D341Med (cell line): ENCODE results near the gene AMMECR1L.
A peak's percentile ranks its signal among the peaks of the same experiment; 100 is the strongest.
"Not testable (repeated sequence)": the region's sequence is repeated elsewhere in the genome, so short reads cannot be mapped to it uniquely, and the experiment has no call there.

Experiments
- DNase-seq: peaks from one replicate; pipeline ENCODE4 v3.0.0; 2012; ENCODE audit warnings: low spot score

Gene AMMECR1L

DNA sequence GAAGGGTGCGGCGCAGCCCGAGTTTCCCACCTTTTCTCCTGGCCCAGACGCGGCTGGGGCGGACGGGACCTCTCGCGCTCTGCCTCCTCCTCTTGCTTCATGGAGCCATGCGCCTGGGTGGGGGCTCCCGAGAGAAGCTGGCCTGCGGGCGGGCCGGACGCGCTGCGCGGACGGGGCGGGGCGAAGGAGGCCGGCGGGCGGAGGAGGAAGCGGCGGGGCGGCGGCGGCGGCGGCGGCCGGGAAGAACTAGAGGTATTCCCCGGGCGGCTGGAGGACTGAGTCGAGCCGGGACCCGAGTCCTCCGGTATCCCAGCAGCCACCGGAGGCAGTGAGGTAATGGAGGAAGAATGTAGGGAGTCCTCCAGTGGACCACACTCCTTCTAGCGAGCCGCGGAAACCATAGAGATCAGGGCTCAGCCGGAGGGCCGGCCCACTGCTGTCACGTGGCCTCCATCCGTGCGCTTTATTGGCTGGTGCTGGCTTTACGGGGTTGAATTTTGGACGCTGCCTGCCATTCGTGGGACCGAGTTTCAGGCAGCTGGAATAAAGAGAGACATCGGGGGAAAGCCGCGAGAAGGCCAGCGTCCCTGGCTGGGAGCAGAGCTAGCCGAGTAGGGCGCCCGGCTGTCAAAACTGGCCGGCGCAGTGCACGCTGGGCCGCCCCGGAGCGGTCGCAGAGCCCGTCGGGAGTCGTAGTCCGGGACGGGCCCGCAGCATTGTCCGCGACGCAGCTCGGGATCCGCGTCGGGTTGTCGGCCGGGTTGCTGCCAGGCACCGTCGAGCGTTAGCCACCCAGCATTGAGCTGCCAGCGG lies at the start of gene AMMECR1L:
AMMECR1L (minus strand) TSS at position 177 of the 813 bp plus-strand sequence. CDS start 11,722 bp downstream, outside the sequence.
- DNase-seq = peak; percentile 72

GRCh38 chr2:127935337-127935736 lies 49.6 kb upstream of the AMMECR1L start:
- DNase-seq = no peak

- no peak for DNase-seq
Measured at GRCh38 chr2:127932199-127932876, 46.6 kb upstream of the AMMECR1L start.

DNA sequence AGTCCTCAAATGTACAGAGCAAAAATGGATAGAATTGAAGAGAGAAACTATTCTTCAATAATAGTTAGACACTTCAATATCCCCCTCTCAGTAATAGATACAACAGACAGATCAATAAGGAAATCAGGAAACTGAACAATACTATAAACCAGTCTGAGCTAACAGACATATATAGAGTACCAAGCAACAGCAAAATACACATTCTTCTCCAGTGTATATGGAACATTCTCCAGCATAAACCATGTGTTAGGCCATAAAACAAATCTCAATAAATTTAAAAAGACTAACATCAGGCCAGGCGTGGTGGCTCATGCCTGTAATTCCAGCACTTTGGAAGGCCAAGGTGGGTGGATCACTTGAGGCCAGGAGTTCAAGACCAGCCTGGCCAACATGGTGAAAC lies 43.7 kb upstream of the AMMECR1L start:
- no peak for DNase-seq

- no peak for DNase-seq
Measured at GRCh38 chr2:127927384-127927783, 41.6 kb upstream of the AMMECR1L start.

DNA sequence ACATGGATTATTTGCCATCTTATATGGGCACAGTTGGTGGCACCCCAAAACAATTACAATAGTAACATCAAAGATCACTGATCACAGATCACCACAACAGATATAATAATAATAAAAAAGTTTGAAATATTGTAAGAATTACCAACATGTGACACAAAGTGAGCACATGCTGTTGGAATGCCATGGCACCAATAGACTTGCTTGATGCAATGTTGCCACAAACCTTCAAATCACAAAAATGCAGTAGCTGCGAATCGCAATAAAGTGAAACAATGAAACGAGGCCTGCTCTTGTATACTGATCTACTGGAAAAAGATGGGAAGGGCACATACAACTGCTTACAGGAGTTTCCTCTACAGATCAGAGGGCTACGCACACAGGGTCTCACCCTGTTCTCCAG lies 32.2 kb upstream of the AMMECR1L start:
- DNase-seq = no peak

GRCh38 chr2:127913808-127914457 lies 28.2 kb upstream of the AMMECR1L start:
- DNase-seq = no peak

DNA sequence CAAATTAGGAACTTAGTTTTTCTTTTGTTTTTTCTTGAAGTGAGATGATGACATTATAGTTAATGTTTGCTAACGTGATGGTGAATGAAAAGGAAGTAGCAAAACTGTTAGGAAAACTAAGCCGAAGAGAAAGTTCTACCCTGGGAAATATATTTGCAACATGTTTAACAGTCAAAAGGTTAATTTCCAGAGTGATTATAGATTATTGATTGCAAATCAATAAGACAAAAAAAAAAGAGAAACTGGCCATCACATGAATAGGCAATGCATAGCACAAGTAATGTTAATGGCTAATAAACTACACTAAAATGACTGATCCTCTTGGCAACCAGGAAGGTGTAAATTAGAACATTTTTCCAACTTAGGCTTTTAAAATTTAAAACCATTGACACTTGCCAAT lies 26.0 kb upstream of the AMMECR1L start:
- DNase-seq = no peak

DNA sequence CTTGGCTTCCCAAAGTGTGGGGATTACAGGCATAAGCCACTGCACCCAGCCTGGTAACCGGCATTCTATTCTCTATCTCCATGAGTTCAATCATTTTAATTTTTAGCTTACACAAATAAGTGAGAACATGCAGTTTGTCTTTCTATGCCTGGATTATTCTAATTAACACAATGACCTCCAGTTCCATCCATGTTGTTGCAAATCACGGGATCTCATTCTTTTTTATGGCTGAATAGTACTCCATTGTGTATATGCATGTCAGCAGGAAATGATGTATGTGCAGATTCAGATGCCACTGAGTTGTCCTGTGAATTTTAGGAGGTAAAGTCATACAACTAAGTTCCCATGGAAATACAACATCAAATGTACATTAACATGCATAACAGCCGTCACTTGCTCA lies 24.7 kb upstream of the AMMECR1L start:
- no peak for DNase-seq

DNA sequence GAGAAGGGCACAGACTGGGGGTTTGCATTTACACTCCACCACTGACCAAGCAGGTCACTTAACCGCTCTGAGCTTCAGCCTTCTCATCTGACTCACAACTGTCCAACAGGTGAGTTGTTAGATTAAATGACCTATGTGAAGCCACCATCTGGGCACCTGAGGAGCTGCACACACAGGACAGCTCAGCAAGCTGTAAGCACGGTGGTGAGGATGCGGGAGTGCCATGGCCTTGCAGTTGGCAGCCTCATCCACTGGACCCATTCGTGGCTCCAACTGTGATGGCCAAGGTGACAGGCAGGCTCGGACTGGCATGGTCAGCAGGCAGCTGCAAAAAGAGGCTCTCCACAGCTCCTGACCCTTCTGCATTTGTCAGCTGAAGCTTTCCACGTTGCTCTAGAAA lies 23.3 kb upstream of the AMMECR1L start:
- DNase-seq = no peak

GRCh38 chr2:127907733-127908400 lies 22.1 kb upstream of the AMMECR1L start:
- not testable (repeated sequence) for DNase-seq

DNA sequence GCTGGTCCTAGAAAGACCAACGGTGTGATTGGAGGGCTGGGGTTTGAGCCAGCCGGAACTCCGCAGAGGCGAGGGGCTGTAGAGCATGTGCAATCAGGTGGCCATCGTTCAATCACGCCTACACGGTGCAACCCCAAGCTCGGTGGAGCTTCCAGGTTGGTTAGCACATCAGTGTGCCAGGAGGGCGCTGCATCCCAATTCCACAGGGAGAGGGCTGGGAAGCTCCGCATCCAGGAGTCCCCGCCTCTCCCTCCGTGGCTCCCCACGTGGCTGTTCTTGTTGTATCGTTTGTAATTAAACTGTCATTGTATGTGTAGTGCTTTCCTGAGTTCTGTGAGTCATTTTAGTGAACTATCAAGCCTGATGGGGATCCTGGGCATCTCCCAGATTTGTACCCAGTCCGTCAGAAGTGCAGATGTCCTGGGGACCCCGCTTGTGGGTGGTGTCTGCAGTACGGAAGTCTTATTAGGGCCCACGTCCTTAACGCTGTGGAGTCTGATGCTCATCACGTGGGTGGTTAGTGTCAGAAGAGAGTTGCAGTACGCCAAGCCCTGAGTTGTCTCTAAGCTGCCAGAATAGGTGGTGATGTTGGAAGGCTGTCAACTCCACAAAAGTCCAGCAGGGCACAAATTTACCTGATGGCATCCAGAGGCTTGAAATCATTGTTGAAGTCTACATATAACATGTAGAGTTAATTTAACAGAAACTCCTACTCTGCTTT lies 20.6 kb upstream of the AMMECR1L start:
- DNase-seq = no peak

DNA sequence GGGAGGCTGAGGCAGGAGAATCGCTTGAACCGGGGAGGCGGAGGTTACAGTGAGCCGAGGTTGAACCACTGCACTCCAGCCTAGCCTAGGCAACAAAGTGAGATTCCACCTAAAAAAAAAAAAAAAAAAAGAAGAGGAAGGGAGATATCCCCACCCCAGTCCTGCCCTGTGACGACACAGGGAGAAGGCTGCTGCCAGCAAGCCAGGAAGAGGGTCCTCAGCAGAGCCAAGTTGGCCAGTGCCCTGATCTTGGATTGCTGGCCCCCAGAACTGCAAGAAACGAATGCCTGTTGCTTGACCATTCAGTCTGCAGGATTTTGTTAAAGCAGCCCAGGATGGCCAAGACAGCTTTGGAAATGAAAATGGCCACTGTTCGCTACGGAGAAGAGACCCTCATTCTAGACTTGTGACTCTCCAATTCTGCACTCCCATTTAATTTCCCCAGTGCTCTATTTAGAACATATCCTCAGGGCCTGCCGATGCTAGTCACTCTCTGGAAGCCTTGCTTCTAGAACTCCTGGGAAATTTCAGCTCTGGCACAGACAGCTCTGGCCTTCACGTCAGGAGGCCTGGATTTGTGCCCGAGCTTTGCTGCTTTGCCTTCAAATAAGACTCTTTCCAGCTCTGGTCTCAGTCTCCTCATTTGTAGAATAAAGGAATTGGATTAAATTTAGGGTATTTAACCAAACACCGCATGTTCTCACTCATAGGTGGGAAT lies 15.7 kb upstream of the AMMECR1L start:
- DNase-seq = no peak

DNA sequence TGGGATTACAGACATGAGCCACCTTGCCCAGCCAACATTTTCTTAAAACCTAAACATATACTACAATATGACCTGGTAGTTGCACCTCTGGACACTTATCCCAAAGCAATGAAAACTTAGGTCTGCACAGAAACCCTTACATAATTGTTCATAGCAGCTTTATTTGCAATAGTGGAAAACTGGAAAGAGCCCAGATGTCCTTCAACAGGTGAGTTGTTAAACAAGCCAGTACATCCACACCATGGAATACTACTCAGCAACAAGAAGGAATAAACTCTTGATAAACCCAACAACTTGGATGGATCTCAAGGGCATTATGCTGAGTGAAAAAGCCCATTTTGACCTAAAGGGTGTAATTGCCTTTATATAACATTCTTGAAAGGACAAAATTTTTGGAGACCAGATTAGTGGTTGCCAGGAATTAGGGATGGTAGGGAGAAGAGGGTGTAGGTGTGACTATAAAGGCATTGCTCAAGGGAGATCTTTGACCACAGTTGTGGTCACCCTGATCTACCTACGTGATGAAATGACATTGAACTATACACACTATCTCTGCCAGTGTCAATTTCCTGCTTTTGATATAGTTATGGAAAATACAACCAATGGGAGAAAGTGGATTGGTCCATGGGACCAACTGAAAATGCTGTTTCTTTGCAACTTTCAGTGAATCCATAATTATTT lies 11.9 kb upstream of the AMMECR1L start:
- no peak for DNase-seq

DNA sequence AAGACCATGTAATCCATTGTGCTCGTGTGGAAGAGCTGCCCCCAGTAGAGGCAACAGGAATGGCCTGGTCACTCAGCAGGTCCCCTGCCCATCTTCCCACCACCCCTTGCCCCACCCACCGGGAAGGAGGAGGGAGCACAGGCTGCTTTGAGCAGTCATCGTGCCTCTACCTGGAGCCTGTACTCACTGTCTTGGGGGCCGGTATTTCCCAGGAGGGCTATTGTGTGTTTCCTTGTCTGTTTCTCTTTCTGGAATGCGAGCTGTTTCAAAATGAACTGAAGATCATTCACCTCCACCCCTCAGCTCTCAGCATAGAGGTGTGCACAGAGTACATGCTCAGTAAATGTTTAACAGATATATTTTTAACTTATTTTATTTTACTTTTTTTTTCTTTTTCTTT lies 7.7 kb upstream of the AMMECR1L start:
- DNase-seq = no peak

GRCh38 chr2:127893033-127893432 lies 7.3 kb upstream of the AMMECR1L start:
- no peak for DNase-seq

- DNase-seq = no peak
Measured at GRCh38 chr2:127891811-127892210, 6.1 kb upstream of the AMMECR1L start.

DNA sequence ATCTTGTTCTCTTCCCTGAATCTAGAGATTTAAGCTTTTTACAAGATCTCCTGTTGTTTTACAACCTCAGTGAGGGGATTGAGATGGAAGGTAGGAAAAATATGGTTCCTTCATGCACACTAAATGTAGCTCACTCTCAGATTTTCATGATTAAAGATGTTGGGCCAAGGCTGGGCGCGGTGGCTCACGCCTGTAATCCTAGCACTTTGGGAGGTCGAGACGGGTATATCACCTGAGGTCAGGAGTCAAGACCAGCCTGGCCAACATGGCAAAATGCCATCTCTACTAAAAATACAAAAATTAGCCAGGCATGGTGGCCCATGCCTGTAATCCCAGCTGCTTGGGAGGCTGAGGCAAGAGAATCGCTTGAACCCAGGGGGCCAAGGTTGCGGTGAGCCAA lies 5.0 kb upstream of the AMMECR1L start:
- not testable (repeated sequence) for DNase-seq

GRCh38 chr2:127888772-127889171 lies 3.0 kb upstream of the AMMECR1L start:
- no peak for DNase-seq

DNA sequence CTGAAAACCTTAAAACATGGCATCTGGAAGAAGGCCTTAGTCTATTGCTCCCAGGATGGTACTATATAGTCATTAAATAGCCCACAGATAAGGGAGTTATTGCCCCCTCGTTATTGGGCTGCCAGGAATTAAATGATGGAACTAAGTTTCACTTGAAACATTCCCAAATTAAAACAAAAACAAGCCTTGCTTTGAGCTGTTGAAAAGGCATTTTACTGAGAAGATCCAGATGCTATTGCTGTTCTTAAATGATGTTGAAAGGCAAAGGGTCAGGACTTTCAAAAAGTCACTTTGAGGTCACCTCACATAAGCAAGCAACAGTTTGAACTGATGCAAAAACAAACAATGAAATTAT lies 2.0 kb upstream of the AMMECR1L start:
- DNase-seq = no peak
